Natural killer cell (primary cell): ENCODE data around the gene AP1M1. TPM values are rescaled to one million over a fixed set of nuclear protein-coding genes. Genes with fewer than 3 reads are reported as not detected.
A peak's percentile ranks its signal among the peaks of the same experiment; 100 is the strongest.

Experiments used
- ATAC-seq, 3 donors: fragments of 150-1000 bp in 2 of 3; fragments of 200-7000 bp in 1 of 3; cut with Tn5 transposase; 1 replicate in 1 of 3; 2 replicates in 2 of 3; pipeline ENCODE4 v1.10.0; 2021; ENCODE audit warnings: mild to moderate bottlenecking in 2 of 3, moderate library complexity in 2 of 3
- DNase-seq, 2 donors: peaks; one replicate each; pipeline versions ENCODE4 v3.0.0 to v3.0.0-alpha.2; 2013 to 2021; ENCODE audit warnings: mixed read lengths in 1 of 2
- H3K27ac ChIP-seq: one replicate; pipeline ENCODE4 v1.5.1; 2013; ENCODE audit warnings: mild to moderate bottlenecking, low read length
- H3K27me3 ChIP-seq: one replicate; pipeline ENCODE4 v1.6.1; 2013; ENCODE audit warnings: low read length; ENCODE audit not compliant: control insufficient read depth, insufficient read depth
- H3K36me3 ChIP-seq: one replicate; pipeline ENCODE4 v1.6.1; 2013; ENCODE audit warnings: low read length; ENCODE audit not compliant: control insufficient read depth, insufficient read depth
- H3K4me1 ChIP-seq: one replicate; pipeline ENCODE4 v1.6.1; 2013; ENCODE audit warnings: low read length; ENCODE audit not compliant: control insufficient read depth, insufficient read depth
- H3K4me3 ChIP-seq: one replicate; pipeline ENCODE4 v1.5.1; 2013; ENCODE audit warnings: low read length
- H3K9me3 ChIP-seq: one replicate; pipeline ENCODE4 v1.6.1; 2013; ENCODE audit warnings: low read length; ENCODE audit not compliant: control insufficient read depth, insufficient read depth
- H3K27ac Mint-ChIP-seq, 2 donors: one replicate each; pipeline ENCODE4 v1.8.0; 2022; ENCODE audit warnings: mild to moderate bottlenecking in 2 of 2, mixed read lengths in 2 of 2, moderate library complexity in 1 of 2
- H3K27me3 Mint-ChIP-seq, 2 donors: one replicate each; pipeline ENCODE4 v1.8.0; 2022; ENCODE audit warnings: low read depth in 2 of 2, mixed read lengths in 2 of 2
- H3K36me3 Mint-ChIP-seq: one replicate; pipeline ENCODE4 v1.8.0; 2022; ENCODE audit warnings: mixed read lengths
- H3K4me1 Mint-ChIP-seq, 2 donors: one replicate each; pipeline ENCODE4 v1.8.0; 2022; ENCODE audit warnings: mixed read lengths in 2 of 2
- H3K4me3 Mint-ChIP-seq: one replicate; pipeline ENCODE4 v1.8.0; 2022; ENCODE audit warnings: mild to moderate bottlenecking, moderate library complexity, mixed read lengths
- H3K9me3 Mint-ChIP-seq, 2 donors: one replicate each; pipeline ENCODE4 v1.8.0; 2022; ENCODE audit warnings: mixed read lengths in 2 of 2
- WGBS: methylation state at CpG from one replicate; pipeline ENCODE4 v1.1.7; 2013; ENCODE audit warnings: missing lambda C conversion rate; ENCODE audit not compliant: insufficient coverage; 5-methylcytosine and 5-hydroxymethylcytosine counted together
- intact Hi-C: fragments of 100-400 bp; cut with micrococcal nuclease; formaldehyde crosslinking; loops from one replicate; pipeline ENCODE4 v1.14.2; 2022
- total RNA-seq, 4 donors: library from RNA; stranded (reverse); fragments of 120-200 nt in 1 of 4; gene quantifications; one replicate each; pipeline versions ENCODE4 v1.2.3 to v1.2.4, GENCODE V29; 2013 to 2022
- TF ChIP-seq, protein P1 (sequence below): fragments of 200-600 bp; IDR thresholded peaks from one replicate; pipeline ENCODE4 v1.8.0; 2022; ENCODE audit warnings: antibody characterized with exemption

AP1M1 gene
- total RNA-seq, 3 donors from 2014 or later (not counting 1 experiment from before 2014, with no cell fraction given) = 99.0 to 124 (median 100) TPM

DNA sequence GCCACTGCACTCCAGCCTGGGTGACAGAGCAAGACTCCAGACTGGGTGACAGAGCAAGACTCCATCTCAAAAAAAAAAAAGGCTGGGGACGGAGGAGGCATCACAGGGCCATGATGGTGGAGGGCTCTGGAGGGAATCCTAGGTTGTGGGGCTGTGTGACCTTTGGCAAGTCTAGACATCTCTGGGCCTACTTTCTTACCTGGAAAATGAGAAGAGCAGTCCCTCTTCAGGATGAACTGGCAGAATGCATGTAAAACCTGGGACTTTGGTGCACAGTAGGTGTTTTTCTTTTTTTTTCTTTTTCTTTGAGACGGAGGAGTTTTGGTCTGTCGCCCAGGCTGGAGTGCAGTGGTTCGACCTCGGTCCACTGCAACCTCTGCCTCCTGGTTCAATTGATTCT lies 38.1 kb upstream of the AP1M1 start:
- no peak overlapping the region for H3K4me3 Mint-ChIP-seq
- H3K27me3 Mint-ChIP-seq = no peaks in the 10 kb centered on the region
- intact Hi-C loops = no loop called here
- Histone ChIP-seq H3K27me3 (no peaks in the 10 kb centered on the region), H3K4me3 (no peak overlapping the region), H3K36me3 (peaks cover 36% of the 10 kb centered on the region), H3K27ac (no peak overlapping the region), H3K4me1 (peaks cover 26% of the 10 kb centered on the region), H3K9me3 (no peaks in the 10 kb centered on the region)
- H3K9me3 Mint-ChIP-seq = no peaks in the 10 kb centered on the region
- ATAC-seq (no peak), DNase-seq (no peak)
- 99% methylated on average over 3 of the region's 5 CpGs for WGBS
- TF ChIP-seq, protein P1, sequence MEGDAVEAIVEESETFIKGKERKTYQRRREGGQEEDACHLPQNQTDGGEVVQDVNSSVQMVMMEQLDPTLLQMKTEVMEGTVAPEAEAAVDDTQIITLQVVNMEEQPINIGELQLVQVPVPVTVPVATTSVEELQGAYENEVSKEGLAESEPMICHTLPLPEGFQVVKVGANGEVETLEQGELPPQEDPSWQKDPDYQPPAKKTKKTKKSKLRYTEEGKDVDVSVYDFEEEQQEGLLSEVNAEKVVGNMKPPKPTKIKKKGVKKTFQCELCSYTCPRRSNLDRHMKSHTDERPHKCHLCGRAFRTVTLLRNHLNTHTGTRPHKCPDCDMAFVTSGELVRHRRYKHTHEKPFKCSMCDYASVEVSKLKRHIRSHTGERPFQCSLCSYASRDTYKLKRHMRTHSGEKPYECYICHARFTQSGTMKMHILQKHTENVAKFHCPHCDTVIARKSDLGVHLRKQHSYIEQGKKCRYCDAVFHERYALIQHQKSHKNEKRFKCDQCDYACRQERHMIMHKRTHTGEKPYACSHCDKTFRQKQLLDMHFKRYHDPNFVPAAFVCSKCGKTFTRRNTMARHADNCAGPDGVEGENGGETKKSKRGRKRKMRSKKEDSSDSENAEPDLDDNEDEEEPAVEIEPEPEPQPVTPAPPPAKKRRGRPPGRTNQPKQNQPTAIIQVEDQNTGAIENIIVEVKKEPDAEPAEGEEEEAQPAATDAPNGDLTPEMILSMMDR = no peak
- H3K27ac Mint-ChIP-seq = peak overlapping the region in 1 of 2 donors; percentile 23
- peaks cover 9% of the 10 kb centered on the region for H3K36me3 Mint-ChIP-seq
- H3K4me1 Mint-ChIP-seq = peaks cover 25 to 28% of the 10 kb centered on the region in 2 donors

DNA sequence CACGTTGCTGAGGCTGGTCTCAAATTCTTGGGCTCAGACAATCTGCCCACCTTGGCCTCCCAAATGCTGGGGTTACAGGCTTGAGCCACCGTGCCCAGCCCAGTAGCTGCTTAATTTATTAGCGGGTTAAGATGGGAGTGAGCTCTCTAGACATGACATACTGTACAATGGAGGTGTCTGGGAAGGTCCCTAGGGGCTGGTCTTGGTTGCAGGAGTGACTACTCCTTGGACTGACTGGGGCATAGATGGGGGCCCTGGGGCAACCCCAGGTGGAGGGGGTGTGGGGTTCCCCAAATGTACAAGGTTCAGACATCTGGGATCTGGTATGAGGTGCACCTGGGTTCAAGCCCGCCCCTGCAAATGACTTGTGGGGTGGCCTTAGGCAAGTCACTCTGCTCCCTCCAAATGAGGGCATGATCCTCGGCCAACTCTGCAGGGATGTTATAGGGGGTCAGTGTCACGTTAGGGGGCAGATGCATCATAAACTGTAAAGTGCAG lies 37.2 kb upstream of the AP1M1 start:
- no peak overlapping the region for H3K4me3 Mint-ChIP-seq
- WGBS = 80% methylated on average over 5 of the region's 6 CpGs
- Histone ChIP-seq H3K9me3 (no peaks in the 10 kb centered on the region), H3K27ac (no peak overlapping the region), H3K4me1 (peaks cover 18% of the 10 kb centered on the region), H3K27me3 (no peaks in the 10 kb centered on the region), H3K36me3 (peaks cover 27% of the 10 kb centered on the region), H3K4me3 (no peak overlapping the region)
- intact Hi-C loops = no loop called here
- peaks cover 16 to 20% of the 10 kb centered on the region in 2 donors for H3K4me1 Mint-ChIP-seq
- TF ChIP-seq, protein P1 = no peak
- peak in 1 of 3 donors; percentile 20 for ATAC-seq
- H3K27me3 Mint-ChIP-seq = no peaks in the 10 kb centered on the region
- no peaks in the 10 kb centered on the region for H3K9me3 Mint-ChIP-seq
- DNase-seq = no peak
- peaks cover under 1% of the 10 kb centered on the region for H3K36me3 Mint-ChIP-seq
- peak overlapping the region in 1 of 2 donors; percentile 40 for H3K27ac Mint-ChIP-seq

DNA sequence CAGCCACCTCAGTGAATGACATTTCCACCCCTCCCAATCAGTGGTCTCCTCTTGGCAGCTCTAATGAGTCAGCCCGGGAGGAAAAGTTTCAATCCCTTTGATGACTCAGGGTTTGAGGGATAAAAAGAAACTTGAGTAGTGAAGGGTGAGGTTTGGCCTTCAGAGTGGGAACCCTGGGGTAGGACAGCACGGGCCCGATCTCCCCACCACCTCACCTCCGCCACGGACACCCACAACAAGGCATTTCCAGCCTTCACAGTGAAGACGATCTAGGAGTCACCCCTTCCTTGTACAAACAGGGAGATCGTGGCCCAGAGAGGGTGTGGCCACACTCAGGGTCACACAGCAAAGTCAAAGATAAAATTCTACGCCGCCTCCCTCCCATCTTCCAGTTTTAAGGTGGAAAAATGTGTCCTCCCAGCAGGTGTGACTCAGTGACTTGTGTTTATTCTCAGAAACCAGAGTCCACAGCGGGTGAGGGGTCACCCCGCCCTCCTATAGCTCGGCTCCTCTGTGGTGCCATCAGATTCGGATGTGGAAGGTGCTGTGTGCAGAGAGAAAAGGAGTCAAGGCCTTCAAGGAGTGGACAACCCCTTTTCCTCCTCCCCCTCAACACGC lies 36.7 kb upstream of the AP1M1 start:
- Histone ChIP-seq H3K4me3 (no peak overlapping the region), H3K27ac (no peak overlapping the region), H3K9me3 (no peaks in the 10 kb centered on the region), H3K4me1 (peaks cover 12% of the 10 kb centered on the region), H3K36me3 (peaks cover 22% of the 10 kb centered on the region), H3K27me3 (no peaks in the 10 kb centered on the region)
- 75% methylated on average over 11 of the region's 14 CpGs for WGBS
- intact Hi-C loops = no loop called here
- TF ChIP-seq, protein P1 = no peak
- Mint-ChIP-seq H3K9me3 (no peaks in the 10 kb centered on the region), H3K4me3 (no peak overlapping the region), H3K4me1 (peaks cover 13 to 16% of the 10 kb centered on the region in 2 donors), H3K27ac (peak overlapping the region in 1 of 2 donors; percentile 40), H3K36me3 (no peaks in the 10 kb centered on the region), H3K27me3 (no peaks in the 10 kb centered on the region)
- peak in 1 of 3 donors; percentile 30 for ATAC-seq
- DNase-seq = no peak

DNA sequence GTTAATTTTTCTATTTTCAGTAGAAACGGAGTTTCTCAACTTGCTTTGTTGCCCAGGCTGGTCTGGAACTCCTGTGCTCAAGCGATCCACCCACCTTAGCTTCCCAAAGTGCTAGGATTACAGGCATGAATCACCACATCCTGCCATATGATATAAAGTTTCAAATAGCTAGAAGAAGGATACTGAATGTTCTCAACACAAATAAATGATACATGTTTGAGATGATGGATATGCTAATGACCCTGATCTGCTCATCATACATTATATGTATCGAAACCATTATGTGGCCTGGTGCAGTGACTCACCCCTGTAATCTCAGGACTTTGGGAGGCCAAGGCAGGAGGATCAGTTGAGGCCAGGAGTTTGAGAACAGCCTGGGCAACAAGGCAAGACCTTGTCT lies 35.9 kb upstream of the AP1M1 start:
- Mint-ChIP-seq H3K4me1 (peaks cover 9 to 10% of the 10 kb centered on the region in 2 donors), H3K4me3 (no peak overlapping the region), H3K36me3 (no peaks in the 10 kb centered on the region), H3K27ac (no peak overlapping the region), H3K27me3 (no peaks in the 10 kb centered on the region), H3K9me3 (no peaks in the 10 kb centered on the region)
- no peak for ATAC-seq
- no peak for DNase-seq
- no peak overlapping the region for H3K4me3 ChIP-seq
- intact Hi-C loops = no loop called here
- H3K36me3 ChIP-seq = peaks cover 15% of the 10 kb centered on the region
- H3K27ac ChIP-seq = no peak overlapping the region
- H3K9me3 ChIP-seq = no peaks in the 10 kb centered on the region
- no peaks in the 10 kb centered on the region for H3K27me3 ChIP-seq
- TF ChIP-seq, protein P1 = no peak
- peaks cover 11% of the 10 kb centered on the region for H3K4me1 ChIP-seq
- 97% methylated on average over 3 of the region's 3 CpGs for WGBS
